ENCODE measurements around the gene LPP. TPM values are rescaled to one million over a fixed set of nuclear protein-coding genes. Genes with fewer than 3 reads are reported as not detected.
A peak's percentile ranks its signal among the peaks of the same experiment; 100 is the strongest.

Gene LPP
- polyA plus RNA-seq, 3 donors: 14.1 to 23.2 (median 15.3) TPM

GRCh38 chr3:188936597-188937107 is 782.7 kb downstream of the LPP start:
- intact Hi-C loops (cut with micrococcal nuclease): no loop called here
- Histone ChIP-seq H4K20me1 (ENCODE audit: insufficient read depth, low read length) (no peaks in the 10 kb centered on the region), H3K4me3 (replicated peaks in 1 of 3; ENCODE audit: low read depth in 2 of 3, low read length in 3 of 3) (no peak overlapping the region), H3K79me2 (ENCODE audit: insufficient read depth, low read length) (peaks cover under 1% of the 10 kb centered on the region), H3K4me2 (replicated peaks; ENCODE audit: extremely low read depth, low read length, poor library complexity, severe bottlenecking) (no peak overlapping the region), H3K36me3 (replicated peaks in 1 of 2; ENCODE audit: control insufficient read depth in 1 of 2, insufficient read depth in 2 of 2, low read length in 2 of 2) (no peaks in the 10 kb centered on the region), H3K9ac (ENCODE audit: insufficient read depth, low read length, poor library complexity, severe bottlenecking) (no peak overlapping the region), H3K27ac (ENCODE audit: low read depth in 1 of 2, low read length in 2 of 2) (no peak overlapping the region), H3K27me3 (ENCODE audit: control insufficient read depth in 2 of 2, insufficient read depth in 2 of 2, low read length in 2 of 2) (no peaks in the 10 kb centered on the region), H3K9me3 (replicated peaks in 1 of 2; ENCODE audit: control insufficient read depth in 1 of 2, insufficient read depth in 1 of 2, low read length in 2 of 2) (no peaks in the 10 kb centered on the region), H3K4me1 (ENCODE audit: control insufficient read depth in 1 of 2, insufficient read depth in 2 of 2, low read length in 2 of 2) (peaks cover 39 to 45% of the 10 kb centered on the region in 2 donors), H2AFZ (ENCODE audit: insufficient read depth, low read depth, low read length, poor library complexity, severe bottlenecking) (no peak overlapping the region)
- H3K27ac Mint-ChIP-seq: peak overlapping the region in 1 of 7 donors; percentile 49
- DNase-seq: no peak
- no CpG with 5 or more reads among the region's 3 CpGs for WGBS (ENCODE audit: insufficient coverage)
- no peak for TF ChIP-seq CTCF (IDR thresholded peaks at IDR 0.05)
- peaks cover 5 to 13% of the 10 kb centered on the region in 2 donors for H3K36me3 Mint-ChIP-seq
- peaks cover 47% of the 10 kb centered on the region for H3K4me1 Mint-ChIP-seq
- no peak overlapping the region for H3K4me3 Mint-ChIP-seq
- H3K9me3 Mint-ChIP-seq: peaks cover 1 to 12% (median 5%) of the 10 kb centered on the region in 7 donors
- H3K27me3 Mint-ChIP-seq (ENCODE audit: low read depth in 3 of 3): peaks cover 0 to 3% (median 2%) of the 10 kb centered on the region in 3 donors

GRCh38 chr3:188937389-188937788 is 783.4 kb downstream of the LPP start:
- peaks cover 54% of the 10 kb centered on the region for H3K4me1 Mint-ChIP-seq
- H3K4me1 ChIP-seq (ENCODE audit: control insufficient read depth in 1 of 2, insufficient read depth in 2 of 2, low read length in 2 of 2): peaks cover 46 to 53% of the 10 kb centered on the region in 2 donors
- peaks cover 8% of the 10 kb centered on the region for H3K79me2 ChIP-seq (ENCODE audit: insufficient read depth, low read length)
- peaks cover 0 to 3% (median 2%) of the 10 kb centered on the region in 3 donors for H3K27me3 Mint-ChIP-seq (ENCODE audit: low read depth in 3 of 3)
- H3K36me3 ChIP-seq (replicated peaks in 1 of 2; ENCODE audit: control insufficient read depth in 1 of 2, insufficient read depth in 2 of 2, low read length in 2 of 2): no peaks in the 10 kb centered on the region
- 93% methylated on average over 3 of the region's 7 CpGs for WGBS (ENCODE audit: insufficient coverage)
- intact Hi-C loops (cut with micrococcal nuclease): no loop called here
- H3K4me3 Mint-ChIP-seq: no peak overlapping the region
- TF ChIP-seq CTCF (IDR thresholded peaks at IDR 0.05): no peak
- no peaks in the 10 kb centered on the region for H3K27me3 ChIP-seq (ENCODE audit: control insufficient read depth in 2 of 2, insufficient read depth in 2 of 2, low read length in 2 of 2)
- H3K36me3 Mint-ChIP-seq: peaks cover 8 to 18% of the 10 kb centered on the region in 2 donors
- H3K9me3 ChIP-seq (replicated peaks in 1 of 2; ENCODE audit: control insufficient read depth in 1 of 2, insufficient read depth in 1 of 2, low read length in 2 of 2): no peaks in the 10 kb centered on the region
- no peak overlapping the region for H3K27ac Mint-ChIP-seq
- peaks cover 1 to 12% (median 5%) of the 10 kb centered on the region in 7 donors for H3K9me3 Mint-ChIP-seq
- DNase-seq: no peak
- no peak overlapping the region for H3K4me2 ChIP-seq (replicated peaks; ENCODE audit: extremely low read depth, low read length, poor library complexity, severe bottlenecking)
- no peak overlapping the region for H3K27ac ChIP-seq (ENCODE audit: low read depth in 1 of 2, low read length in 2 of 2)
- no peaks in the 10 kb centered on the region for H4K20me1 ChIP-seq (ENCODE audit: insufficient read depth, low read length)
- H2AFZ ChIP-seq (ENCODE audit: insufficient read depth, low read depth, low read length, poor library complexity, severe bottlenecking): no peak overlapping the region
- no peak overlapping the region for H3K9ac ChIP-seq (ENCODE audit: insufficient read depth, low read length, poor library complexity, severe bottlenecking)
- H3K4me3 ChIP-seq (replicated peaks in 1 of 3; ENCODE audit: low read depth in 2 of 3, low read length in 3 of 3): no peak overlapping the region

Measured in CD14-positive monocyte (primary cell).